ENCODE measurements around the gene CBX6.
A peak's percentile ranks its signal among the peaks of the same experiment; 100 is the strongest.

CBX6 gene

GRCh38 chr22:38841211-38841610, 30.8 kb downstream of the CBX6 start (continued):
- TF ChIP-seq ZFHX2 (tag by site-specific recombination; conservative IDR thresholded peaks at IDR 0.05) (0 out of 2 replicates have a peak, but pooled peaks have one; percentile 7), ZNF529 (tag by site-specific recombination; IDR thresholded peaks at IDR 0.05; ENCODE audit: insufficient replicate concordance) (no peak), ZNF121 (tag by site-specific recombination; IDR thresholded peaks at IDR 0.05) (no peak), ZNF223 (tag by site-specific recombination; IDR thresholded peaks at IDR 0.05) (no peak), ZNF423 (tag by site-specific recombination; IDR thresholded peaks at IDR 0.05) (no peak), SCRT1 (tag by site-specific recombination; IDR thresholded peaks at IDR 0.05; ENCODE audit: borderline replicate concordance) (peak; percentile 70; the same call in 1 of the 2 replicates)

GRCh38 chr22:38840129-38840528, 31.9 kb downstream of the CBX6 start:
- H3K9me3 ChIP-seq (ENCODE audit: control insufficient read depth, insufficient read depth, low read depth, low read length), result no peaks in the 10 kb centered on the region
- H3K36me3 ChIP-seq (ENCODE audit: control insufficient read depth in 2 of 2, insufficient read depth in 1 of 2, low read length in 2 of 2), result no peaks in the 10 kb centered on the region
- ChIA-PET POLR2A (no interaction called here), CTCF (interaction anchor here (0.6 to 1.2 kb wide), 3 partner anchors 12 to 71 kb away, joined by 6 to 7 read pairs (median 6); no protein-coding TSS in a partner anchor)
- 0 out of 2 replicates have a peak, but pooled peaks cover 2% of the 10 kb centered on the region for H3K4me1 ChIP-seq (ENCODE audit: control insufficient read depth, insufficient read depth, low read length)
- H3K27ac ChIP-seq (ENCODE audit: extremely low read depth, low read depth, low read length), result no peak overlapping the region
- no peak overlapping the region for H3K4me3 ChIP-seq (ENCODE audit: low read depth, low read length)
- TF ChIP-seq BCL11B (tag by site-specific recombination; IDR thresholded peaks at IDR 0.05; ENCODE audit: low read depth) (no peak), ZBTB49 (tag by site-specific recombination; IDR thresholded peaks at IDR 0.05; ENCODE audit: low read depth) (no peak), ZNF426 (tag by site-specific recombination; IDR thresholded peaks at IDR 0.05) (no peak), ZNF19 (tag by site-specific recombination; IDR thresholded peaks at IDR 0.05; ENCODE audit: low read depth) (no peak), ZFP41 (tag by site-specific recombination; IDR thresholded peaks at IDR 0.05; ENCODE audit: borderline replicate concordance) (no peak), GLIS2 (tag by site-specific recombination; IDR thresholded peaks at IDR 0.05) (peak; percentile 32; the same call in 1 of the 2 replicates), ZNF843 (tag by site-specific recombination; IDR thresholded peaks at IDR 0.05) (no peak), ZNF133 (tag by site-specific recombination; IDR thresholded peaks at IDR 0.05) (no peak), ZNF664 (tag by site-specific recombination; IDR thresholded peaks at IDR 0.05) (no peak), SP3 (tag by site-specific recombination; IDR thresholded peaks at IDR 0.05) (no peak), ZNF157 (tag by site-specific recombination; IDR thresholded peaks at IDR 0.05) (no peak), ZNF513 (tag by site-specific recombination; IDR thresholded peaks at IDR 0.05) (no peak), KLF17 (tag by site-specific recombination; IDR thresholded peaks at IDR 0.05) (no peak), ZNF639 (tag by site-specific recombination; IDR thresholded peaks at IDR 0.05) (no peak), KLF8 (tag by site-specific recombination; IDR thresholded peaks at IDR 0.05) (no peak), ZNF223 (tag by site-specific recombination; IDR thresholded peaks at IDR 0.05) (peak; percentile 96), ZNF785 (tag by site-specific recombination; IDR thresholded peaks at IDR 0.05) (0 out of 2 replicates have a peak, but pooled peaks have one; percentile 30), ZNF18 (tag by site-specific recombination; IDR thresholded peaks at IDR 0.05) (peak; percentile 50), ZNF580 (tag by site-specific recombination; IDR thresholded peaks at IDR 0.05) (no peak), ZNF394 (tag by site-specific recombination; IDR thresholded peaks at IDR 0.05; ENCODE audit: borderline replicate concordance) (no peak), ZNF416 (tag by site-specific recombination; IDR thresholded peaks at IDR 0.05) (no peak), ZNF23 (tag by site-specific recombination; IDR thresholded peaks at IDR 0.05; ENCODE audit: borderline replicate concordance) (no peak), ZNF114 (tag by site-specific recombination; IDR thresholded peaks at IDR 0.05) (no peak), ZNF48 (tag by site-specific recombination; IDR thresholded peaks at IDR 0.05) (no peak), ZSCAN30 (tag by site-specific recombination; IDR thresholded peaks at IDR 0.05) (no peak), KLF9 (tag by site-specific recombination; IDR thresholded peaks at IDR 0.05; ENCODE audit: low read depth) (no peak)

All from HEK293 (cell line).